Liver (tissue), 3 donors: ENCODE measurements around the gene CACNA2D1.

ENCODE experiments used
- ATF3 ChIP-seq: IDR thresholded peaks from 2 replicates; pipeline ENCODE4 v1.6.1; 2016; ENCODE audit warnings: antibody characterized with exemption
- CTCF ChIP-seq: fragments of 150-350 bp; IDR thresholded peaks from 2 replicates; pipeline ENCODE4 v1.5.1; 2017; ENCODE audit warnings: improper control_type of control experiment, low read depth, low read length; ENCODE audit not compliant: missing input control
- FOXA1 ChIP-seq: IDR thresholded peaks from 2 replicates; pipeline ENCODE4 v1.6.1; 2016; ENCODE audit warnings: antibody characterized with exemption
- GABPA ChIP-seq, 2 donors: IDR thresholded peaks in 1 of 2; conservative IDR thresholded peaks in 1 of 2; 2 replicates each; pipeline ENCODE4 v1.6.1; 2016; ENCODE audit warnings: antibody characterized with exemption in 2 of 2, mild to moderate bottlenecking in 1 of 2, moderate library complexity in 1 of 2
- MAX ChIP-seq: IDR thresholded peaks from 2 replicates; pipeline ENCODE4 v1.6.1; 2016; ENCODE audit warnings: antibody characterized with exemption
- RAD21 ChIP-seq, 2 donors: IDR thresholded peaks; 2 replicates each; pipeline ENCODE4 v1.6.1; 2016; ENCODE audit warnings: antibody characterized with exemption in 2 of 2, mild to moderate bottlenecking in 2 of 2
- REST ChIP-seq: IDR thresholded peaks from 2 replicates; pipeline ENCODE4 v1.6.1; 2016; ENCODE audit warnings: antibody characterized with exemption, mild to moderate bottlenecking
- TAF1 ChIP-seq: conservative IDR thresholded peaks from 2 replicates; pipeline ENCODE4 v1.6.1; 2016; ENCODE audit warnings: antibody characterized with exemption, mild to moderate bottlenecking
- YY1 ChIP-seq: IDR thresholded peaks from 2 replicates; pipeline ENCODE4 v1.6.1; 2016; ENCODE audit warnings: antibody characterized with exemption, mild to moderate bottlenecking
- ZBTB33 ChIP-seq: IDR thresholded peaks from 2 replicates; pipeline ENCODE4 v1.6.1; 2016; ENCODE audit warnings: antibody characterized with exemption
- donor health status: healthy.
- donor health status: healthy.

GRCh38 chr7:82469207-82469606 is 25.6 kb upstream of the CACNA2D1 start:
- TF ChIP-seq CTCF = no peak
- TF ChIP-seq MAX = no peak
- no peak for TF ChIP-seq RAD21 (IDR thresholded peaks at IDR 0.05)
- TF ChIP-seq REST = no peak
- no peak for TF ChIP-seq FOXA1
- no peak for TF ChIP-seq ZBTB33
- TF ChIP-seq YY1 = no peak
- TF ChIP-seq TAF1 = no peak
- no peak for TF ChIP-seq GABPA (IDR thresholded peaks at IDR 0.05 in 1 of 2, conservative IDR thresholded peaks at IDR 0.05 in 1 of 2)
- no peak for TF ChIP-seq ATF3
